Aorta (tissue), 5 donors: ENCODE results near the gene LRRFIP1. TPM values are rescaled to one million over a fixed set of nuclear protein-coding genes. Genes with fewer than 3 reads are reported as not detected.
A peak's percentile ranks its signal among the peaks of the same experiment; 100 is the strongest.
"Not testable (repeated sequence)": the region's sequence is repeated elsewhere in the genome, so short reads cannot be mapped to it uniquely, and the experiment has no call there.

Experiments used
- ATAC-seq: fragments of 200-7000 bp; cut with Tn5 transposase; one replicate; pipeline ENCODE4 v1.9.1; 2022; ENCODE audit warnings: moderate library complexity; ENCODE audit not compliant: low FRiP score
- DNase-seq, 2 donors: peaks; one replicate each; pipeline ENCODE4 v3.0.0-alpha.2; 2020
- H3K27ac ChIP-seq, 2 donors: one replicate each; pipeline ENCODE4 v1.5.1; 2013; ENCODE audit warnings: low read length in 2 of 2, mild to moderate bottlenecking in 2 of 2, moderate library complexity in 2 of 2, control low read depth in 1 of 2, inconsistent platforms in 1 of 2, low read depth in 1 of 2
- H3K27me3 ChIP-seq, 2 donors: one replicate each; pipeline ENCODE4 v1.6.1; 2013; ENCODE audit warnings: control low read depth in 1 of 2, low read length in 1 of 2, mild to moderate bottlenecking in 1 of 2, moderate library complexity in 1 of 2; ENCODE audit not compliant: insufficient read depth in 2 of 2, control insufficient read depth in 1 of 2
- H3K36me3 ChIP-seq, 2 donors: one replicate each; pipeline ENCODE4 v1.6.1; 2013; ENCODE audit warnings: control low read depth in 1 of 2, low read length in 1 of 2, mild to moderate bottlenecking in 1 of 2; ENCODE audit not compliant: insufficient read depth in 2 of 2, control insufficient read depth in 1 of 2
- H3K4me1 ChIP-seq, 2 donors: one replicate each; pipeline ENCODE4 v1.6.1; 2013; ENCODE audit warnings: low read length in 2 of 2, control low read depth in 1 of 2, mild to moderate bottlenecking in 1 of 2, moderate library complexity in 1 of 2; ENCODE audit not compliant: insufficient read depth in 2 of 2, control insufficient read depth in 1 of 2
- H3K4me3 ChIP-seq, 2 donors: one replicate each; pipeline ENCODE4 v1.5.1; 2013; ENCODE audit warnings: low read length in 2 of 2, control low read depth in 1 of 2, mild to moderate bottlenecking in 1 of 2
- H3K9me3 ChIP-seq: one replicate; pipeline ENCODE4 v1.6.1; 2013; ENCODE audit warnings: mild to moderate bottlenecking, low read length; ENCODE audit not compliant: control insufficient read depth
- WGBS, 2 donors: extraction: QIAGEN DNeasy Blood & Tissue Kit; methylation state at CpG; one replicate each; pipeline ENCODE4 v1.1.7; 2013; 5-methylcytosine and 5-hydroxymethylcytosine counted together
- intact Hi-C, 2 donors: fragments of 100-400 bp; cut with DNase I; formaldehyde crosslinking; loops; one replicate each; pipeline versions ENCODE4 v1.14.2 to v1.15.0; 2022
- polyA plus RNA-seq, 2 donors: library from polyadenylated mRNA; stranded (reverse); fragments of 200-250 nt; gene quantifications; one replicate each; pipeline ENCODE4 v1.2.3, GENCODE V29; 2013
- total RNA-seq, 2 donors: library from RNA; stranded (reverse); fragmentation: NEBNext Ultra II Directional; extraction: Animal tissue kit (Norgen Biotek cat#: 25700); gene quantifications; one replicate each; pipeline ENCODE4 v1.2.1, GENCODE V29; 2021
- donor health status: healthy with polysubstance abuse.
- donor health status: Bipolar disorder and iron deficiency.
- donor health status: DM: no; HTN: no; CAD: no.
- donor health status: DM: no; HTN: no; CAD: no.
- donor health status: DM: yes; HTN: yes; CAD: no.

The LRRFIP1 gene
- total and polyA plus RNA-seq, 4 donors, result 100 to 348 (median 169) TPM

DNA sequence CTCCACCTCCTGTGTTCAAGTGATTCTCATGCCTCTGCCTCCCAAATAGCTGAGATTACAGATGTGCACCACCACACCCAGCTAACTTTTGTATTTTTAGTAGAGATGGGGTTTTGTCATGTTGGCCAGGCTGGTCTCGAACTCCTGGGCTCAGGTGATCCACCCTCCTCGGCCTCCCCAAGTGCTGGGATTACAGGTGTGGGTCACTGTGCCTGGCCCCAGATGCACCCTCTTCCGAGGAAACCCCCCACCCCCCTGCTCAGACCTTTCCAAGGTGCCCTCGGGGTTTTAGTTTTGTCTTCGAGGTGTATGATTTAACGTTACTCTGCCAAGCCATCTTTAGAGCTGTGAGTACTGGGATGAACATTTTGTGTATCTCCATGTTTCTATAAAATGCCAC is 61.2 kb downstream of the LRRFIP1 start:
- 96 to 97% methylated on average over 6 of the region's 6 CpGs for WGBS, 2 donors
- DNase-seq, H3K9me3 ChIP-seq, H3K4me1 ChIP-seq, H3K4me3 ChIP-seq, ATAC-seq, H3K27me3 ChIP-seq, H3K36me3 ChIP-seq, intact Hi-C loops: not testable (repeated sequence)
- peak overlapping the region; percentile 16 to 98 for H3K27ac ChIP-seq

DNA sequence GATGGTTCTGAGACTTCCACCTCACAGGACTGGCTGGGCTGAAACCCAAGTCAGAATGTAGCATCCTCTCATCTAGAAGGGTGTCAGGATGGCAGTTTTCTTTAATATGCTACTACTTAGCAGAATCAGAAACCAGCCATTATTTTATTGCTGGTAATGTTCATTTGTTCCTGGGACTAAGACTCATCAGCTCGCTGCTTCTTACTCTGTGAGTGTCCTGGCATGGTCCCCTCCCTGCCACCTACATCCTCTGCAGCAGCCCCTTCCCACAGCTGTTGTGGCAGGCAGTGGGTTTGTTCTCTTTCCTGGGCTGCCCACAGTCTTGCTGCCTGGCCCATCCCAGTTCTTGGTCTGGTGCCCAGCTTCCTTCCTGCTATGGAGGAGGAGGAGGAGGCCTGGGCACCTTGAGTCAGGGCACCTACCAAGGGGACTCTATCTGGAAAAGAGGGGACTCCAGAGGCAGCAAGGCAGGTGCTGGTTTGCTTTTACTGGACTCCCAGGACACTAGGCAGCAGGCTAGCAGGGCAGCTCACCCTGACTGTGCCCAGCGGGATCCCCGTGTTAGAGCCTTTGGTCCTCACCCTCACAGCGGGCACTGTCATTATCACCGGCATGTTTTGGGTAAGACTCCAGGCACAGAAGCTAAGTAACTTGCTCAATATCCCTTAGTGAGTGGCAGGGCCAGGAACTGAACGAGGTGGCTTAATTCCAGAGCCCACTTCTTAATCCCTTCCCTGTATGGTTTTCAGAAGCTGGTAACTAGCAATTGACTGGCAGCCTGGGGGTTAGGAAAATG is 62.1 kb downstream of the LRRFIP1 start:
- DNase-seq (peak; percentile 80 to 85), ATAC-seq (no peak)
- Histone ChIP-seq H3K9me3 (no peaks in the 10 kb centered on the region), H3K27me3 (no peaks in the 10 kb centered on the region), H3K27ac (peak overlapping the region; percentile 51 to 88), H3K4me1 (peaks cover 3 to 4% of the 10 kb centered on the region in 2 donors), H3K36me3 (no peaks in the 10 kb centered on the region), H3K4me3 (no peak overlapping the region)
- intact Hi-C loops, result loop anchor here in 1 of 2 donors (2.0 kb wide), 1 partner anchor 95 kb away; no protein-coding TSS in a partner anchor
- WGBS, 2 donors, result 74 to 78% methylated on average over 6 of the region's 6 CpGs

- Histone ChIP-seq H3K9me3 (no peaks in the 10 kb centered on the region), H3K36me3 (no peaks in the 10 kb centered on the region), H3K4me3 (peak overlapping the region; percentile 11 to 57), H3K4me1 (peaks cover 3 to 7% of the 10 kb centered on the region in 2 donors), H3K27ac (peak overlapping the region; percentile 59 to 81), H3K27me3 (no peaks in the 10 kb centered on the region)
- ATAC-seq (peak; percentile 0), DNase-seq (peak in 1 of 2 donors; percentile 85)
- intact Hi-C loops, result loop anchor here in 1 of 2 donors (2.0 kb wide), 1 partner anchor 96 kb away; no protein-coding TSS in a partner anchor
- WGBS, 2 donors, result 24 to 26% methylated on average over 46 to 78 of the region's 78 CpGs
Observed at GRCh38 chr2:237691029-237691907, 63.9 kb downstream of the LRRFIP1 start.

DNA sequence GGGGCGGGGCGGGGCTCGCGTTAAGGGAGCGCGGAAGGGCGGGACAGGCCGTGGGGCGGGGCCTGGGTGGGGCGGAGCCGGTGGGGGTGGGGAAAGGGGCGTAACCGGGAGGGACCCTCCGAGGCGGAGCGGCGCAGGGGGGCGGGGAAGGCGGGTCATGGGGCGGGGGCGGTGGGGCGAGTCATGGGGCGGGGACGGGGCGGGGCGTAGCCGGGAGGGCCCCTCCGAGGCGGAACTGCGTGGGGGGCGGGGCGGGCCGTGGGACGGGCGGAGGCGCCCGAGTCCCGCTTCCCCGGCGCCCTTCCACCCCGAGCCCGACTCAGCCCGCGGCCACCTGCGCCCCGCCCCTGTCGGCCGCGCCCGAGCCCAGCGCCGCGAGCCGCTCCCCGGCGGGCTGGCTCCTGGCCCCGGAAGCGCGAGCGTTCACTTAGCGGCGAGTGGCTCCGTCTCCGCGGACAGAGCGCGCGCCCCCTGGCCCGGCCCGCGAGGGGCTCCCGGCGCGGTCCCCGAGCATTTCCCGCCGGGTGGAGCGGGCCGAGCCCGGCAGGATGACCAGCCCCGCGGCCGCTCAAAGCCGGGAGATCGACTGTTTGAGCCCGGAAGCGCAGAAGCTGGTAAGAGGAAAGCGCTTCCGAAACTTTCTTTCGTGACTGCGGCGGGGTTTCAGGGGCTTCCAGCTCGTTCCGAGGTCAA is 64.7 kb downstream of the LRRFIP1 start:
- intact Hi-C loops, result loop anchor here in 1 of 2 donors (1.0 to 2.0 kb wide), 3 partner anchors 47 to 97 kb away; no protein-coding TSS in a partner anchor

GRCh38 chr2:237692601-237693290 is 65.4 kb downstream of the LRRFIP1 start:
- H3K4me1 ChIP-seq, result peaks cover 3 to 8% of the 10 kb centered on the region in 2 donors

More for the DNA sequence above, 64.7 kb downstream of the LRRFIP1 start:
- 1% methylated on average over 49 to 93 of the region's 94 CpGs for WGBS, 2 donors
- peak; percentile 98 to 99 for DNase-seq
- Histone ChIP-seq H3K27me3 (no peaks in the 10 kb centered on the region), H3K9me3 (no peaks in the 10 kb centered on the region), H3K36me3 (no peaks in the 10 kb centered on the region), H3K4me3 (peak overlapping the region; percentile 70 to 86), H3K4me1 (peaks cover 3 to 8% of the 10 kb centered on the region in 2 donors), H3K27ac (peak overlapping the region; percentile 78 to 90)
- peak; percentile 85 for ATAC-seq

GRCh38 chr2:237693291-237693994 is 66.1 kb downstream of the LRRFIP1 start:
- no peaks in the 10 kb centered on the region for H3K27me3 ChIP-seq
- DNase-seq, result no peak
- peak overlapping the region; percentile 60 to 78 for H3K27ac ChIP-seq
- H3K9me3 ChIP-seq, result no peaks in the 10 kb centered on the region
- H3K36me3 ChIP-seq, result no peaks in the 10 kb centered on the region
- H3K4me3 ChIP-seq, result peak overlapping the region; percentile 70 to 86
- intact Hi-C loops, result loop anchor here in 1 of 2 donors (2.0 kb wide), 1 partner anchor 45 kb away; no protein-coding TSS in a partner anchor
- peaks cover 3 to 8% of the 10 kb centered on the region in 2 donors for H3K4me1 ChIP-seq
- whole genome bisulfite sequencing, 2 donors, result 32 to 38% methylated on average over 6 of the region's 6 CpGs
- ATAC-seq, result no peak

More at GRCh38 chr2:237692601-237693290, 65.4 kb downstream of the LRRFIP1 start:
- Histone ChIP-seq H3K27me3 (no peaks in the 10 kb centered on the region), H3K27ac (peak overlapping the region; percentile 78 to 90), H3K36me3 (no peaks in the 10 kb centered on the region), H3K4me3 (peak overlapping the region; percentile 70 to 86), H3K9me3 (no peaks in the 10 kb centered on the region)
- intact Hi-C loops, result loop anchor here in 1 of 2 donors (1.0 to 2.0 kb wide), 2 partner anchors 46 to 92 kb away; no protein-coding TSS in a partner anchor
- WGBS, 2 donors, result 1% methylated on average over 40 of the region's 40 CpGs
- DNase-seq, result peak in 1 of 2 donors; percentile 84
- no peak for ATAC-seq

DNA sequence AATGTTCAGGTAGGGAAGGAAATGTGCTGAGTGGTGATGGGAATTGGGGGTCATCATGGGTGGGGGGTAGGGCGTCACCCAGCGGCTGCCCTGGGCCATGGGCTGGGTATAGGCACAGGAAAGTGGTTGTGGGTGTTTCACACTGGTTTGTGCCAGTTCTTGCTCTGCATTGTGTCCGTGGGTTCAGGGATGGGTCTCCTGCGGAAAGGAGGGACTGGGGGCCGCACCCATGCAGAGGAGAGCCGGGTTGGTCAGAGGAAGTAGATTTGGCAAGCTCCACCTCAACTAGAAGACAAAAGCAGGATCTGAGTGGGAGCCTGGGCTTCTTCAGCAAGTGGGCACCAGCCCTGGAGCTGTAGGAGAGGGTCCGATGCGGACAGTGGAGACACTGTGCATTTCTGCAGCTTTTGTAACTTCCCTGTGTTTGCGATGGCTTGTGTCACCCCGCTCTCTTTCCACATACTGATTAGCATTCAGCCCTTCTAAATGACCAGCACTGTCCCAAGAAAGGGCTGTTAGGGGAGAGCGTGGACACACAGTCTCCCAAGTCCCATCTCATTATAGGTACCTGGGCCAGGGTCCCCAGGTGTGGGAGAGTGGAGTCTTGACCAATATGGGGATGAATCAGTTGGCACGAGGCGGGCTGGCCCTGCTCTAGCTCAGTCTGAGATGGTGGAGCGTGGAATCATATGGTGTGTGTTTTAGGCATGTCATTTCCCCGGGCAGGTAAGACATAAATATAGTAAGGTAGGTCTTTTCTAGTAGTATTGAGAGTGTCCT is 67.2 kb downstream of the LRRFIP1 start:
- DNase-seq, result peak in 1 of 2 donors; percentile 76
- Histone ChIP-seq H3K9me3 (no peaks in the 10 kb centered on the region), H3K27ac (peak overlapping the region; percentile 45 to 89), H3K36me3 (no peaks in the 10 kb centered on the region), H3K4me1 (peaks cover 0 to 5% of the 10 kb centered on the region in 2 donors), H3K4me3 (peak overlapping the region in 1 of 2 donors; percentile 86), H3K27me3 (no peaks in the 10 kb centered on the region)
- intact Hi-C loops, result no loop called here
- no peak for ATAC-seq
- WGBS, 2 donors, result 80 to 82% methylated on average over 15 of the region's 15 CpGs
